Activated gamma-delta T cell treated with Interleukin-2 at 50 U/mL for 16 hours (primary cell): ENCODE data around the gene RPL12.

ENCODE experiments used
- DNase-seq: peaks from one replicate; pipeline ENCODE4 v3.0.0-alpha.2; 2020

Gene RPL12

DNA sequence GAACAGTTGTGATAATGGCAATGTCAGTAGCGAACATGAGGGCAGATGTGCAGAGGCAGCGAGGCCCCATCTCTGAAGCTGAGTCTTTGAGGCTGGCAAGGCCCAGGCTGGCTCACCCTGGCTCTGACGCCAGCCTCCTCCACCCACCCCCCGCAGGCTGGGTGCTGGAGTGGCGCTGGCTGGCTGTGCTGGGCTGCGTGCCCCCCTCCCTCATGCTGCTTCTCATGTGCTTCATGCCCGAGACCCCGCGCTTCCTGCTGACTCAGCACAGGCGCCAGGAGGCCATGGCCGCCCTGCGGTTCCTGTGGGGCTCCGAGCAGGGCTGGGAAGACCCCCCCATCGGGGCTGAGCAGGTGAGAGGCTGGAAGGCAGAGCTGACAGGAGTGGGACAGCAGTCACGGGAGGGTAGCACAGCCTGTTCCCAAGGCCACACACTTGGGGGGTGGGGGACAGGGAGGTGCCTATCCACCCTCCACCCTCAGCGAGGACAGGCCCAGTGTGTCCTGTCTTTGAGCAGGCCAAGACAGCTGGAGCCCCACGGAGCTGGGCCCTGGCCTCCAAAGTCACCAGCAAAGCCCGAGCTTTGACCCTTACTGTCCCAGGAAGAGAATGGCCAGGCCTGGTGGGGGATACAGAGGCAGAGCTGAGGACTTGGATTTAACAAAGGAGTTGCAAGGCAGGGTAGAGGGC, 48.7 kb downstream of the RPL12 start:
- DNase-seq = no peak

- DNase-seq = no peak
Measured at GRCh38 chr9:127399736-127400269, 51.4 kb downstream of the RPL12 start.

DNA sequence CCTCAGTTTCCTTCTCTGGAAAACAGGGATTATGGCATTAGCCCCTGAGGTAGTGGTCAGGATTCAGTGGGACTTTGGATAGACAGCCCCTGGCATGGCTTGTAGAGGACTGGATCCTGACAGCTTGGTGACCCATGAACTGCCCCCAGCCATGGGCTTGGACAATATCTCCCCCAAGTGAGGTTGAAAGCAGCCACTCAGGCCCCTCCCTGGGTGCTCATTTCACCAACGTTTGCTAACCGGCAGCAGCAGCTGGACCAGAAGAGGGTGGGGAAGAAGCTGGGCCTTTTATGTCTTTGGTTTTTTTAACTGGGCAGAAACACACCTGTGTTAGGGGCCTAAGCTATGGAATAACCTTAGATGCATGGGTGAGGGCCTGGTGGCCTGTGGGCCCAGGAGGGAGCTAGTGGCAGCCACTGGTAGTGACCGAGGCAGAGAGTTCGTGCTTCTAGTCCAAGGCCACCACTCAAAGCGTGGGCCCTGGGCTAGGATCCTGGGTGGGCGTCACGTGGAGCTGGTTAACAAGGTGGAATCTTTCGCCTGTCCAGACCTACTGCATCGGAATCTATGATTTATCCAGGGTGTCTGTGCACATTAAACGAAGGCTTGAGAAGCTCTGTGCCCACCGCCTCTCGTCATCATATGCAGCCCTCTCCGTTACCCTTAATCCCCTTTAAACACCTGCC, 52.3 kb downstream of the RPL12 start:
- DNase-seq = no peak

- DNase-seq = no peak
Measured at GRCh38 chr9:127398275-127398647, 52.9 kb downstream of the RPL12 start.
